Muscle layer of duodenum (tissue), 2 donors: ENCODE results near the gene NKX6-1.

Experiments used
- H3K27ac ChIP-seq: one replicate; pipeline ENCODE4 v1.7.0; 2013; ENCODE audit warnings: mild to moderate bottlenecking, low read length
- H3K27me3 ChIP-seq: one replicate; pipeline ENCODE4 v1.7.0; 2013; ENCODE audit warnings: low read depth, mild to moderate bottlenecking, control low read depth, low read length
- H3K36me3 ChIP-seq, 2 donors: one replicate each; pipeline ENCODE4 v1.7.0; 2013; ENCODE audit warnings: low read length in 2 of 2, control low read depth in 1 of 2, mild to moderate bottlenecking in 1 of 2; ENCODE audit not compliant: insufficient read depth in 2 of 2, control insufficient read depth in 1 of 2
- H3K4me1 ChIP-seq, 2 donors: one replicate each; pipeline ENCODE4 v1.7.0; 2013; ENCODE audit warnings: low read length in 2 of 2, mild to moderate bottlenecking in 2 of 2, control low read depth in 1 of 2, moderate library complexity in 1 of 2; ENCODE audit not compliant: insufficient read depth in 2 of 2, control insufficient read depth in 1 of 2
- H3K4me3 ChIP-seq, 2 donors: one replicate each; pipeline ENCODE4 v1.7.0; 2013; ENCODE audit warnings: low read length in 2 of 2, low read depth in 1 of 2, mild to moderate bottlenecking in 1 of 2
- H3K9me3 ChIP-seq, 2 donors: one replicate each; pipeline ENCODE4 v1.7.0; 2013; ENCODE audit warnings: low read length in 2 of 2, control low read depth in 1 of 2, mild to moderate bottlenecking in 1 of 2; ENCODE audit not compliant: control insufficient read depth in 1 of 2
- donor health status: healthy.

NKX6-1 gene

GRCh38 chr4:84507941-84508340 is 8.8 kb upstream of the NKX6-1 start:
- Histone ChIP-seq H3K4me1 (no peaks in the 10 kb centered on the region), H3K4me3 (no peak overlapping the region), H3K27ac (no peak overlapping the region), H3K27me3 (peaks cover 19% of the 10 kb centered on the region), H3K36me3 (no peaks in the 10 kb centered on the region), H3K9me3 (no peaks in the 10 kb centered on the region)

DNA sequence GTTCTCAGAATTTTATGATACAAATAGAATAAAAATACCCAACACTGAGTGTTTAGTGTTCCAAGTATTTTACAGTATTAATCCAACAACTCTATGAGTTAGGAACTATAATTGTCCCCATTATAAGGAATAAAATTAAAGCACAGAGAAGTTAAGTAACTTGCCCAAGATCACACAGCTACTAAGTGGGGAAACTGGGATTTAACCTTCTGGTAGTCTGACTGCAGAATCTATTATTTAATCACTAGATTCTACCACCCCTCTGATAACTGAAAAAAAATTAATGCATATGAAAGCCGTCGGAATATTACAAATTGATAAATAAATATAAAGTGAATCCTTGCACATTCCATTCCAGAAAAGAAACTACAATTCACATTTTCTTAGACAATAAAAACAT is 5.7 kb upstream of the NKX6-1 start:
- no peak overlapping the region for H3K27ac ChIP-seq
- H3K27me3 ChIP-seq, result peaks cover 51% of the 10 kb centered on the region
- no peaks in the 10 kb centered on the region for H3K36me3 ChIP-seq
- H3K4me1 ChIP-seq, result peaks cover 2 to 3% of the 10 kb centered on the region in 2 donors
- no peak overlapping the region for H3K4me3 ChIP-seq
- no peaks in the 10 kb centered on the region for H3K9me3 ChIP-seq

DNA sequence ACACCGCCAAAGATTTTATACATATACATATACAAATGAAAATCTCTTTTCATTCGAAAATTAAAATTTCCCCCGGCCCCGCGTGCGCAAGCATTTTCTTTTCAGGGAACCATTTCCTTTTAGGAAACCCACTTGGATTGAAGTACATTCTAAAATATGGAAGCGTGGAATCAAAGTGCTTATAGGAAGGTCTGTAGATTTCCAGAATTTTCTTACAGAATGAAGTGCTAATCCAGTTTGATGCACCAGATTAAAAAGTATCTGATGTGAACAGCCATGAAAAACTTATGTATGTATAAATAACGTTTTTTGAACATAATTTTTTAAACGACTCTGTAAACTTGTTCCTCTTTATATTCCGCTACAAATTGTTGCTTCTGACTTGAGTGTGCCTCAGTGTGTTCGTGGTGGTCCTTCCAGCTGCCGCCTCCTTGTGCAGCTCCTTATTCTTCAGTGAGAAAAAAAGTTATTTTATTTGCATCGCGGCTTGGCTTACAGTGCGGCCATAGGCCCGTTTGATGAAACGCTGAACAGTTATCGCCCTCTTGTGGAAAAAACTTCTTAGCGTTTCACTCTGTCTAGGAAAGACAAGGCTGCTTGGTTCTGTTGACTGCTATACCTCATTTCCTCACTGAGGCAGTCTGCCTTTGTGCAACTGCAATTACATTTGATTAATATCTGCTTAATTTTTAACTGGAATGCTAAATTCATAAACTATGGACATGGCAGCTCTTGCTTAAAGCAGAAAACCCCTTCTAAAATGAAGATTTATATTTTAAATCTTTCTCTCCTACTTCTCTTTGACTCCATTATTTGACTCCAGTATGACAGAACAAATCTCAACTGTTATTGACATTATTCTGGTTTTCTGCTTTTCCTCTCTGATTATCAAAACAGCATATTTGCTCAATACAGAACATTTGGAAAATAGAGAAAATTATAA is 4.7 kb upstream of the NKX6-1 start:
- H3K9me3 ChIP-seq, result no peaks in the 10 kb centered on the region
- H3K4me3 ChIP-seq, result no peak overlapping the region
- H3K36me3 ChIP-seq, result no peaks in the 10 kb centered on the region
- peaks cover 61% of the 10 kb centered on the region for H3K27me3 ChIP-seq
- H3K4me1 ChIP-seq, result peaks cover 6 to 13% of the 10 kb centered on the region in 2 donors
- H3K27ac ChIP-seq, result no peak overlapping the region

- Histone ChIP-seq H3K27me3 (peaks cover 67% of the 10 kb centered on the region), H3K36me3 (no peaks in the 10 kb centered on the region), H3K4me3 (no peak overlapping the region), H3K9me3 (no peaks in the 10 kb centered on the region), H3K27ac (no peak overlapping the region), H3K4me1 (peaks cover 6 to 21% of the 10 kb centered on the region in 2 donors)
Observed at GRCh38 chr4:84502955-84503373, 3.9 kb upstream of the NKX6-1 start.

GRCh38 chr4:84502333-84502954 is 3.4 kb upstream of the NKX6-1 start:
- Histone ChIP-seq H3K9me3 (no peaks in the 10 kb centered on the region), H3K36me3 (no peaks in the 10 kb centered on the region), H3K27ac (no peak overlapping the region), H3K4me3 (no peak overlapping the region), H3K4me1 (peaks cover 6 to 26% of the 10 kb centered on the region in 2 donors), H3K27me3 (peaks cover 63% of the 10 kb centered on the region)

- Histone ChIP-seq H3K4me3 (no peak overlapping the region), H3K27ac (no peak overlapping the region), H3K27me3 (peaks cover 68% of the 10 kb centered on the region), H3K36me3 (no peaks in the 10 kb centered on the region), H3K9me3 (no peaks in the 10 kb centered on the region), H3K4me1 (peaks cover 6 to 33% of the 10 kb centered on the region in 2 donors)
Observed at GRCh38 chr4:84501721-84502267, 2.7 kb upstream of the NKX6-1 start.

GRCh38 chr4:84501202-84501503 is 2.1 kb upstream of the NKX6-1 start:
- H3K4me3 ChIP-seq, result no peak overlapping the region
- no peaks in the 10 kb centered on the region for H3K36me3 ChIP-seq
- H3K27ac ChIP-seq, result no peak overlapping the region
- H3K27me3 ChIP-seq, result peaks cover 74% of the 10 kb centered on the region
- H3K4me1 ChIP-seq, result peaks cover 6 to 37% of the 10 kb centered on the region in 2 donors
- no peaks in the 10 kb centered on the region for H3K9me3 ChIP-seq

- no peaks in the 10 kb centered on the region for H3K36me3 ChIP-seq
- no peak overlapping the region for H3K4me3 ChIP-seq
- H3K27ac ChIP-seq, result no peak overlapping the region
- peaks cover 79% of the 10 kb centered on the region for H3K27me3 ChIP-seq
- peaks cover 0 to 5% of the 10 kb centered on the region in 2 donors for H3K9me3 ChIP-seq
- H3K4me1 ChIP-seq, result peaks cover 6 to 37% of the 10 kb centered on the region in 2 donors
Observed at GRCh38 chr4:84500386-84501201, 1.5 kb upstream of the NKX6-1 start.

GRCh38 chr4:84499624-84499982 is 511 bp upstream of the NKX6-1 start:
- Histone ChIP-seq H3K27me3 (peaks cover 86% of the 10 kb centered on the region), H3K9me3 (peaks cover 0 to 7% of the 10 kb centered on the region in 2 donors), H3K4me1 (peaks cover 6 to 37% of the 10 kb centered on the region in 2 donors), H3K4me3 (peak overlapping the region in 1 of 2 donors; percentile 68), H3K27ac (no peak overlapping the region), H3K36me3 (no peaks in the 10 kb centered on the region)

GRCh38 chr4:84498203-84498934 is 723 bp downstream of the NKX6-1 start:
- Histone ChIP-seq H3K9me3 (peaks cover 0 to 7% of the 10 kb centered on the region in 2 donors), H3K27ac (no peak overlapping the region), H3K27me3 (peaks cover 93% of the 10 kb centered on the region), H3K36me3 (no peaks in the 10 kb centered on the region), H3K4me3 (peak overlapping the region; percentile 39 to 68), H3K4me1 (peaks cover 6 to 40% of the 10 kb centered on the region in 2 donors)
